MCF 10A (cell line): ENCODE results near the gene ETV7. TPM values are rescaled to one million over a fixed set of nuclear protein-coding genes. Genes with fewer than 3 reads are reported as not detected.
"Not testable (repeated sequence)": the region's sequence is repeated elsewhere in the genome, so short reads cannot be mapped to it uniquely, and the experiment has no call there.

Experiments
- BruUV-seq: library from RNA; stranded (reverse); fragments of 400-500 nt; replicated peaks from 2 replicates; lab custom pipeline; 2021; lab: Mats Ljungman, UMichigan
- CTCF ChIA-PET: fragments of 300-600 bp; sonication (Branson Sonifier 250); formaldehyde crosslinking; extraction: SDS; loops from one replicate; lab custom pipeline; 2021; ENCODE audit warnings: antibody characterized with exemption, inconsistent platforms; lab: Yijun Ruan, JAX
- POLR2A ChIA-PET: fragments of 300-600, 350-650 bp; sonication (Branson Sonifier 250); formaldehyde crosslinking; extraction: SDS; loops from one replicate; lab custom pipeline; 2020; ENCODE audit warnings: antibody characterized with exemption, inconsistent platforms; lab: Yijun Ruan, JAX
- DNase-seq: peaks from one replicate; pipeline ENCODE4 v3.0.0-alpha.2; 2018; ENCODE audit not compliant: unreplicated experiment
- H3K27ac Mint-ChIP-seq: one replicate; pipeline ENCODE4 v1.8.0; 2022; ENCODE audit warnings: mild to moderate bottlenecking, low read depth, mixed read lengths; ENCODE audit not compliant: unreplicated experiment
- H3K27me3 Mint-ChIP-seq: one replicate; pipeline ENCODE4 v1.8.0; 2022; ENCODE audit warnings: mixed read lengths; ENCODE audit not compliant: insufficient read depth, unreplicated experiment
- H3K36me3 Mint-ChIP-seq: one replicate; pipeline ENCODE4 v1.8.0; 2022; ENCODE audit warnings: mild to moderate bottlenecking, moderate library complexity, mixed read lengths; ENCODE audit not compliant: insufficient read depth, unreplicated experiment
- H3K4me1 Mint-ChIP-seq: one replicate; pipeline ENCODE4 v1.8.0; 2022; ENCODE audit warnings: mixed read lengths; ENCODE audit not compliant: insufficient read depth, unreplicated experiment
- H3K4me3 Mint-ChIP-seq: one replicate; pipeline ENCODE4 v1.8.0; 2022; ENCODE audit warnings: mild to moderate bottlenecking, moderate library complexity, mixed read lengths; ENCODE audit not compliant: unreplicated experiment
- H3K9me3 Mint-ChIP-seq: one replicate; pipeline ENCODE4 v1.8.0; 2022; ENCODE audit warnings: mixed read lengths; ENCODE audit not compliant: unreplicated experiment
- CTCF ChIP-seq: fragments of 200-600 bp; IDR thresholded peaks from one replicate; pipeline ENCODE4 v1.8.0; 2022; ENCODE audit warnings: antibody characterized with exemption, mild to moderate bottlenecking; ENCODE audit not compliant: unreplicated experiment
- intact Hi-C: fragments of 100-400 bp; cut with micrococcal nuclease; formaldehyde crosslinking; loops from 2 replicates; pipeline ENCODE4 v1.14.1; 2022
- total RNA-seq: library from RNA; stranded (reverse); gene quantifications from 2 replicates; pipeline ENCODE4 v1.2.3, GENCODE V29; 2022

Gene ETV7
- total RNA-seq, 1 experiment from 2014 or later = 0.47 TPM

GRCh38 chr6:36414481-36414880, 27.0 kb upstream of the ETV7 start:
- no TSS peak for BruUV-seq
- H3K4me3 Mint-ChIP-seq = no peak overlapping the region
- DNase-seq = no peak
- H3K4me1 Mint-ChIP-seq = peaks cover 6% of the 10 kb centered on the region
- intact Hi-C loops = no loop called here
- no peaks in the 10 kb centered on the region for H3K9me3 Mint-ChIP-seq
- ChIA-PET POLR2A (no interaction called here), CTCF (interaction anchor here (0.7 to 1.1 kb wide), 2 partner anchors 13 to 63 kb away, joined by 3 to 6 read pairs; no protein-coding TSS in a partner anchor)
- H3K27me3 Mint-ChIP-seq = peaks cover 14% of the 10 kb centered on the region
- H3K36me3 Mint-ChIP-seq = no peaks in the 10 kb centered on the region
- no peak overlapping the region for H3K27ac Mint-ChIP-seq
- TF ChIP-seq CTCF = no peak

GRCh38 chr6:36413489-36414480, 26.3 kb upstream of the ETV7 start:
- Mint-ChIP-seq H3K27me3 (peaks cover 18% of the 10 kb centered on the region), H3K9me3 (no peaks in the 10 kb centered on the region), H3K4me1 (no peaks in the 10 kb centered on the region), H3K27ac (no peak overlapping the region), H3K4me3 (no peak overlapping the region), H3K36me3 (no peaks in the 10 kb centered on the region)
- POLR2A ChIA-PET = no interaction called here
- intact Hi-C loops = no loop called here
- no peak for TF ChIP-seq CTCF
- BruUV-seq = no TSS peak
- CTCF ChIA-PET = interaction anchor here (0.7 to 1.1 kb wide), 2 partner anchors 12 to 62 kb away, joined by 3 to 6 read pairs; no protein-coding TSS in a partner anchor
- no peak for DNase-seq

- CTCF ChIA-PET, H3K9me3 Mint-ChIP-seq, H3K4me3 Mint-ChIP-seq, H3K4me1 Mint-ChIP-seq, BruUV-seq, intact Hi-C loops, H3K36me3 Mint-ChIP-seq, DNase-seq, H3K27ac Mint-ChIP-seq: not testable (repeated sequence)
- peaks cover 18% of the 10 kb centered on the region for H3K27me3 Mint-ChIP-seq
- POLR2A ChIA-PET = interaction anchor here (1.1 kb wide), 1 partner anchor 10 kb away, joined by 8 read pairs; no protein-coding TSS in a partner anchor
These were observed 22.2 kb upstream of the ETV7 start for GRCh38 chr6:36409718-36410117.

GRCh38 chr6:36404164-36404563, 16.7 kb upstream of the ETV7 start:
- no TSS peak for BruUV-seq
- intact Hi-C loops = no loop called here
- POLR2A ChIA-PET = interaction anchor here (0.9 to 1.1 kb wide), 2 partner anchors 15 to 23 kb away, joined by 3 to 4 read pairs; no protein-coding TSS in a partner anchor
- Mint-ChIP-seq H3K27ac (no peak overlapping the region), H3K4me1 (no peaks in the 10 kb centered on the region), H3K27me3 (peaks cover 11% of the 10 kb centered on the region), H3K4me3 (no peak overlapping the region), H3K36me3 (no peaks in the 10 kb centered on the region), H3K9me3 (no peaks in the 10 kb centered on the region)
- CTCF ChIA-PET = interaction anchor here (0.5 to 0.6 kb wide), 2 partner anchors 909 to 1101 kb away, joined by 3 read pairs; no protein-coding TSS in a partner anchor
- TF ChIP-seq CTCF = no peak
- no peak for DNase-seq
